Activated naive CD4-positive, alpha-beta T cell treated with anti-CD3 and anti-CD28 coated beads, Interleukin-2, amount 10 ng/mL, durations not matched to agents 7 days and 5 days (primary cell): Measurements from ENCODE around the gene NT5DC1.

Experiments used
- CTCF ChIA-PET: fragments of 350-600 bp; sonication (Branson Sonifier 250); formaldehyde crosslinking; loops from one replicate; lab custom pipeline; 2021; ENCODE audit warnings: antibody characterized with exemption; lab: Charles Lee
- DNase-seq: peaks from one replicate; pipeline ENCODE4 v3.0.0-alpha.2; 2020
- H3K27ac Mint-ChIP-seq: one replicate; pipeline ENCODE4 v1.8.0; 2021; ENCODE audit warnings: mild to moderate bottlenecking, moderate library complexity, mixed read lengths
- H3K27me3 Mint-ChIP-seq: one replicate; pipeline ENCODE4 v1.8.0; 2021; ENCODE audit warnings: mild to moderate bottlenecking, mixed read lengths
- H3K36me3 Mint-ChIP-seq: one replicate; pipeline ENCODE4 v1.8.0; 2021; ENCODE audit warnings: mixed read lengths
- H3K4me1 Mint-ChIP-seq: one replicate; pipeline ENCODE4 v1.8.0; 2021; ENCODE audit warnings: mixed read lengths
- H3K4me3 Mint-ChIP-seq: one replicate; pipeline ENCODE4 v1.8.0; 2021; ENCODE audit warnings: mild to moderate bottlenecking, moderate library complexity, mixed read lengths
- H3K9me3 Mint-ChIP-seq: one replicate; pipeline ENCODE4 v1.8.0; 2021; ENCODE audit warnings: mixed read lengths

Gene NT5DC1

GRCh38 chr6:116238083-116238482 is 137.4 kb downstream of the NT5DC1 start:
- no peak overlapping the region for H3K4me3 Mint-ChIP-seq
- no peaks in the 10 kb centered on the region for H3K27me3 Mint-ChIP-seq
- CTCF ChIA-PET, result no interaction called here
- peaks cover 5% of the 10 kb centered on the region for H3K36me3 Mint-ChIP-seq
- DNase-seq, result no peak
- no peaks in the 10 kb centered on the region for H3K4me1 Mint-ChIP-seq
- H3K9me3 Mint-ChIP-seq, result no peaks in the 10 kb centered on the region
- H3K27ac Mint-ChIP-seq, result no peak overlapping the region

- H3K4me3 Mint-ChIP-seq, result no peak overlapping the region
- no peaks in the 10 kb centered on the region for H3K27me3 Mint-ChIP-seq
- H3K27ac Mint-ChIP-seq, result no peak overlapping the region
- no peaks in the 10 kb centered on the region for H3K4me1 Mint-ChIP-seq
- no peaks in the 10 kb centered on the region for H3K9me3 Mint-ChIP-seq
- H3K36me3 Mint-ChIP-seq, result peaks cover 5% of the 10 kb centered on the region
- no peak for DNase-seq
- CTCF ChIA-PET, result no interaction called here
These were observed 138.6 kb downstream of the NT5DC1 start for GRCh38 chr6:116239256-116239655.

- no peak for DNase-seq
- CTCF ChIA-PET, result no interaction called here
- Mint-ChIP-seq H3K36me3 (peaks cover 5% of the 10 kb centered on the region), H3K4me1 (no peaks in the 10 kb centered on the region), H3K9me3 (no peaks in the 10 kb centered on the region), H3K27me3 (no peaks in the 10 kb centered on the region), H3K27ac (no peak overlapping the region), H3K4me3 (no peak overlapping the region)
These were observed 139.2 kb downstream of the NT5DC1 start for GRCh38 chr6:116239856-116240255.

- no peak for DNase-seq
- CTCF ChIA-PET, result no interaction called here
- Mint-ChIP-seq H3K4me1 (peaks cover 3% of the 10 kb centered on the region), H3K9me3 (no peaks in the 10 kb centered on the region), H3K27me3 (no peaks in the 10 kb centered on the region), H3K27ac (no peak overlapping the region), H3K4me3 (no peak overlapping the region), H3K36me3 (peaks cover 4% of the 10 kb centered on the region)
These were observed 143.6 kb downstream of the NT5DC1 start for GRCh38 chr6:116244284-116244683.

GRCh38 chr6:116246089-116246488 is 145.4 kb downstream of the NT5DC1 start:
- Mint-ChIP-seq H3K27ac (no peak overlapping the region), H3K9me3 (no peaks in the 10 kb centered on the region), H3K4me1 (peaks cover 3% of the 10 kb centered on the region), H3K4me3 (no peak overlapping the region), H3K27me3 (no peaks in the 10 kb centered on the region), H3K36me3 (peaks cover 5% of the 10 kb centered on the region)
- DNase-seq, result no peak
- CTCF ChIA-PET, result no interaction called here

GRCh38 chr6:116247285-116247684 is 146.6 kb downstream of the NT5DC1 start:
- Mint-ChIP-seq H3K36me3 (peaks cover 15% of the 10 kb centered on the region), H3K27me3 (no peaks in the 10 kb centered on the region), H3K4me3 (no peak overlapping the region), H3K4me1 (peaks cover 3% of the 10 kb centered on the region), H3K9me3 (no peaks in the 10 kb centered on the region), H3K27ac (no peak overlapping the region)
- CTCF ChIA-PET, result no interaction called here
- no peak for DNase-seq

- Mint-ChIP-seq H3K4me1 (peaks cover 3% of the 10 kb centered on the region), H3K9me3 (no peaks in the 10 kb centered on the region), H3K27me3 (no peaks in the 10 kb centered on the region), H3K27ac (no peak overlapping the region), H3K4me3 (no peak overlapping the region), H3K36me3 (peaks cover 15% of the 10 kb centered on the region)
- CTCF ChIA-PET, result no interaction called here
- DNase-seq, result no peak
These were observed 147.9 kb downstream of the NT5DC1 start for GRCh38 chr6:116248577-116248976.

GRCh38 chr6:116251568-116252384 is 151.1 kb downstream of the NT5DC1 start:
- peaks cover 15% of the 10 kb centered on the region for H3K36me3 Mint-ChIP-seq
- no peak overlapping the region for H3K27ac Mint-ChIP-seq
- CTCF ChIA-PET, result interaction anchor here (0.5 to 1.8 kb wide), 4 partner anchors 17 to 277 kb away, joined by 3 to 4 read pairs (median 4); no protein-coding TSS in a partner anchor
- H3K9me3 Mint-ChIP-seq, result no peaks in the 10 kb centered on the region
- H3K4me1 Mint-ChIP-seq, result peaks cover 3% of the 10 kb centered on the region
- H3K27me3 Mint-ChIP-seq, result no peaks in the 10 kb centered on the region
- no peak overlapping the region for H3K4me3 Mint-ChIP-seq
- DNase-seq, result no peak

GRCh38 chr6:116253188-116253504 is 152.5 kb downstream of the NT5DC1 start:
- Mint-ChIP-seq H3K27ac (no peak overlapping the region), H3K9me3 (no peaks in the 10 kb centered on the region), H3K4me3 (no peak overlapping the region), H3K36me3 (peaks cover 15% of the 10 kb centered on the region), H3K4me1 (peaks cover 3% of the 10 kb centered on the region), H3K27me3 (no peaks in the 10 kb centered on the region)
- no peak for DNase-seq
- CTCF ChIA-PET, result interaction anchor here (1.0 to 1.8 kb wide), 3 partner anchors 15 to 36 kb away, joined by 4 read pairs; no protein-coding TSS in a partner anchor

GRCh38 chr6:116253505-116254296 is 153.0 kb downstream of the NT5DC1 start, which contains the start of gene TSPYL4:
TSS of gene TSPYL4 (minus strand) at chr6:116254075. CDS start at chr6:116254008, 67 bp downstream.
- Mint-ChIP-seq H3K27ac (no peak within 1 kb of the TSS), H3K27me3 (no peaks in the 10 kb centered on the region), H3K4me3 (no peak within 1 kb of the TSS), H3K36me3 (peaks cover 15% of the 10 kb centered on the region), H3K4me1 (peaks cover 3% of the 10 kb centered on the region), H3K9me3 (no peaks in the 10 kb centered on the region)
- peak; percentile 94 for DNase-seq
- CTCF ChIA-PET, result interaction anchor here (1.0 to 1.6 kb wide), 5 partner anchors 14 to 318 kb away, joined by 4 read pairs; no protein-coding TSS in a partner anchor

- H3K4me3 Mint-ChIP-seq, result no peak overlapping the region
- H3K36me3 Mint-ChIP-seq, result peaks cover 15% of the 10 kb centered on the region
- no peaks in the 10 kb centered on the region for H3K4me1 Mint-ChIP-seq
- H3K27me3 Mint-ChIP-seq, result no peaks in the 10 kb centered on the region
- CTCF ChIA-PET, result interaction anchor here (1.0 to 1.6 kb wide), 3 partner anchors 13 to 318 kb away, joined by 4 read pairs; no protein-coding TSS in a partner anchor
- H3K9me3 Mint-ChIP-seq, result no peaks in the 10 kb centered on the region
- no peak for DNase-seq
- H3K27ac Mint-ChIP-seq, result no peak overlapping the region
These were observed 153.8 kb downstream of the NT5DC1 start for GRCh38 chr6:116254297-116255056.

- Mint-ChIP-seq H3K27ac (no peak overlapping the region), H3K36me3 (peaks cover 15% of the 10 kb centered on the region), H3K4me3 (no peak overlapping the region), H3K27me3 (no peaks in the 10 kb centered on the region), H3K9me3 (no peaks in the 10 kb centered on the region), H3K4me1 (no peaks in the 10 kb centered on the region)
- CTCF ChIA-PET, result interaction anchor here (1.6 kb wide), 1 partner anchor 13 kb away, joined by 4 read pairs; no protein-coding TSS in a partner anchor
- DNase-seq, result no peak
These were observed 154.7 kb downstream of the NT5DC1 start for GRCh38 chr6:116255246-116255800.

- Mint-ChIP-seq H3K27ac (no peak overlapping the region), H3K9me3 (no peaks in the 10 kb centered on the region), H3K4me1 (no peaks in the 10 kb centered on the region), H3K4me3 (no peak overlapping the region), H3K36me3 (peaks cover 6% of the 10 kb centered on the region), H3K27me3 (no peaks in the 10 kb centered on the region)
- DNase-seq, result no peak
- CTCF ChIA-PET, result interaction anchor here (1.5 kb wide), 1 partner anchor 11 kb away, joined by 3 read pairs; no protein-coding TSS in a partner anchor
These were observed 156.0 kb downstream of the NT5DC1 start for GRCh38 chr6:116256694-116257093.
